HG02588 (cell line): ENCODE results near the gene B3GNT9.

Experiments
- ATAC-seq: cut with Tn5 transposase; IDR thresholded peaks from one replicate; pipeline ENCODE4 v1.9.1; 2021; ENCODE audit warnings: mild to moderate bottlenecking, moderate library complexity; ENCODE audit not compliant: unreplicated experiment

B3GNT9 gene

DNA sequence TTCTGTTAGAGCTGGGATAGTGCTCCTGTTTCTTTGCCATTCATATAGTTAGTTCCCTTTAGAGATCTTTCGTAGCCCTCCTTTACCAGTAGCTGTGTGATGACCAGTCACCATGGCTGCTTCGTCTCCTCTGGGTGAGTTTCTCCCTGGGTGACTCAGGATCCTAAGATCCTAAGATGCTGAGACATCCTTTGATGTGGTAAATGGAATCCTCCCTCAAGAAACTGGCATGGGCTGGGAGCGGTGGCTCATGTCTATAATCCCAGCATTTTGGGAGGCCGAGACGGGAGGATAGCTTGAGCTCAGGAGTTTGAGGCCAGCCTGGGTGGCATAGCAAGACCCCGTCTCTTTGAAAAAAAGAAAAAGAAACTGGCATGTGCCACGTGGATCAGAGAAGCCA is 35.2 kb downstream of the B3GNT9 start:
- ATAC-seq, result no peak

- ATAC-seq, result no peak
Measured at GRCh38 chr16:67114793-67115192, 36.0 kb downstream of the B3GNT9 start.

DNA sequence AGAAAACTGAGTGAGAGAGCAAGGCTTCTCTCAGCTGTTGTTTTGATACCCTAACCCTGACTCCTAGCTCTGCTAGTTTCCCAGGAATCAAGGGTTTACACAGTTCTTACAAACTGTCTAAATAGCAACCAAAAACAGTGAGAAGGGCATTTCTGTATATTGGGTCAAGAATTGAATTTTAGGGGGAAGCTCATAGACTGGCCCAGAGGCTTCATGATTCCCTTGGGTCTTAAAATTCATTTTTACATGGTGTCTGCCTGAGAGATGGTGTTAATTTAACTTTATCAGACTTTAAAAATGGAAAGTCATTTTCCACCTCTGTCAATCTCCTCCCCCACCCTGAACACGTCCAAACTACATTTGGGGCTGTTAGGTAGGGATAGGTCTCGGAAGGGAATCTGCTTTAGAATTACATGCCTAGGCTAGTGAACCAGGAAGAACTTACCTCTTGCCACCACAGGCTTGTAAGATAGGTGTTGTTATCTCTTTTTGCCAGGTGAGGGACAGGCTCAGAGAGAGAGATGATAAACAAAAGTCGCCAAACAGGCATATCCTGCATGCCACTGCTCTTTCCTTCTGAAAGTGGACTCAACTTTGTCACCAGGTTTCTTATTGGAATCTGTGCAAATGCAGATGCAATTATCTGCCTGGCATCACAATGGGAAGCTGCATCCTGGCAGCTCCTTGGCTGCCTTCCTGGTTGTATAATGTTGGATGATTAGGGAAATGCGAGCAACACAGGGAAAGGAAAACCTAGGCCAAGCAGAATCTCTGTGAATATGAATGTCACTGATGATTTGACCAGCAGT is 38.0 kb downstream of the B3GNT9 start:
- ATAC-seq, result no peak

DNA sequence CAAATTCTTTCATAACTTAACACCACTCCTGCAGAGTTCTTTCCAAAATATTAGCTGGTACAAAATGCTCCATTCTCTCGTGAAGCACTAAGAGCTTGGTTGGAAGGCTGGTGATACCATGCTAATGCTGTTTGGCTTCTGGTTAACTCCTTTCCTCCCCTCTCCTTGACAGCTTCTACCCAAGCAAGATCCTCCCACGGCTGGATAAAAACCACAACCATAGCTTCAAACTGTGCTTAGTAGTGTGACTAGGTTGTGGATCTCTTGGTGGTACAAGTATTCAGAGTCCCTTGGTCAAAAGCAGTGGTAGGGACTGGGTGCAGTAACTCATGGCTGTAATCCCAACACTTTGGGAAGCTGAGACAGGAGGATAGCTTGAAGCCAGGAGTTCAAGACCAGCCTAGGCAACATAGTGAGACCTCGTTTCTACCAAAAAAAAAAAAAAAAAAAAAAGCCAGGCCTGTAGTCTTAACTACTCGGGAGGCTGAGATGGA is 38.8 kb downstream of the B3GNT9 start:
- ATAC-seq, result no peak

DNA sequence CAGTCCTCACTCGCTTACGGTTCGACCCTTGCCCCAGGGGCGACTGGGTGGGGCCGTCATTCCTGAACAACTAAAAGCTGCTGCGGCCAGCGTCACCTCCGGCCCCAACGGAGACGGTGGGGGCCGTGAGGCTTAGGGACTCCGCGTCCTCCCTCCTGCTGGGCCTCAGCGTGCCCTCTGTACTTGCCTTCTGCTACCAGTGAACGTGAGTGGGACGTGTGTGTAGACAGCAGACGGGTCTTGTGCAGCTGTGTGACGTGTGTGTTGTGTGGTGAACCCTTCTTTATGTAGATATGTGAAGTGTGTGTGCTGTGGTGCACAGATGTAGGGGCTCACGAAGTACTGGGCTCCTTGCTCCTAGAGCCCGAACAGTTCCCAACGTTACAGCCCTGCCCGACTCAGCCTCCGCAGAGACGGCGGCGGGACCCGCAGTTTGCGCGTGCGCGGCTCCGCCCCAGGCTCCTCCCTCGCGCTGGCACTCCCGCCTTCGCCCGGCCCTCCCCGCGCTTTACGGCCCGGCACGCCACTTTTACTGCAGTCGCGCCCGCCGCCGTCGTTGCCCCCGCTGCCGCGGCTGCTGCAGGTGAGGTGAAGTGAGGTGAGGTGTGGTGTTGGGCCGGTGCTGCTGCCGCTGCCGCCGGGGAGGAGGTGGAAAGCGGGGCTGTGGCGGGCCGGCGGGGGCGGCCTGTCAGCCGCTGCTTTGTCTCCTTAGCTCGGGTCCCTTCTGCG is 41.2 kb downstream of the B3GNT9 start, which contains the start of gene PHAF1:
TSS of gene PHAF1 (plus strand) at position 535 of the 729 bp plus-strand sequence. CDS start 235 bp downstream, outside the sequence.
- peak; percentile 89 for ATAC-seq

- no peak for ATAC-seq
Measured at GRCh38 chr16:67108931-67109406, 41.8 kb downstream of the B3GNT9 start.

- no peak for ATAC-seq
Measured at GRCh38 chr16:67108489-67108888, 42.3 kb downstream of the B3GNT9 start.

GRCh38 chr16:67105881-67106280 is 44.9 kb downstream of the B3GNT9 start:
- ATAC-seq, result no peak

- no peak for ATAC-seq
Measured at GRCh38 chr16:67105246-67105645, 45.6 kb downstream of the B3GNT9 start.

DNA sequence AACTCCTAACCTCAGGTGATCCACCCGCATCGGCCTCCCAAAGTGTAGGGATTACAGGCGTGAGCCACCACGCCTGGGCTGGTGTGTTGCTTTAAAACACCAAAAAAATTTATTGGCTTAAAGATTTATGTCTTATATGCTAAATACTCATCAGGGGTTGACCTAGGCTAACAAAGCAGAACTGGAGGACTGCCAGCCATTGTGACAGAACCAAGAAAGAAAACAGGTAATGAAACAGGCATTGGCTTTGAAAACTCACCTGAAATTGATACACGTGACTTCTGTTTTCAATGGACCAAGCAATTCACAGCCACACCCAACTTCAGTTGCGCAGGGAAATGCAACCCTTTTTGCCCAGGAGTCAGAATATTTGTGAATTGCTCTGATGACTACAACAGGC is 46.0 kb downstream of the B3GNT9 start:
- no peak for ATAC-seq

- no peak for ATAC-seq
Measured at GRCh38 chr16:67104061-67104460, 46.7 kb downstream of the B3GNT9 start.

GRCh38 chr16:67101311-67102082 is 49.3 kb downstream of the B3GNT9 start:
- no peak for ATAC-seq

DNA sequence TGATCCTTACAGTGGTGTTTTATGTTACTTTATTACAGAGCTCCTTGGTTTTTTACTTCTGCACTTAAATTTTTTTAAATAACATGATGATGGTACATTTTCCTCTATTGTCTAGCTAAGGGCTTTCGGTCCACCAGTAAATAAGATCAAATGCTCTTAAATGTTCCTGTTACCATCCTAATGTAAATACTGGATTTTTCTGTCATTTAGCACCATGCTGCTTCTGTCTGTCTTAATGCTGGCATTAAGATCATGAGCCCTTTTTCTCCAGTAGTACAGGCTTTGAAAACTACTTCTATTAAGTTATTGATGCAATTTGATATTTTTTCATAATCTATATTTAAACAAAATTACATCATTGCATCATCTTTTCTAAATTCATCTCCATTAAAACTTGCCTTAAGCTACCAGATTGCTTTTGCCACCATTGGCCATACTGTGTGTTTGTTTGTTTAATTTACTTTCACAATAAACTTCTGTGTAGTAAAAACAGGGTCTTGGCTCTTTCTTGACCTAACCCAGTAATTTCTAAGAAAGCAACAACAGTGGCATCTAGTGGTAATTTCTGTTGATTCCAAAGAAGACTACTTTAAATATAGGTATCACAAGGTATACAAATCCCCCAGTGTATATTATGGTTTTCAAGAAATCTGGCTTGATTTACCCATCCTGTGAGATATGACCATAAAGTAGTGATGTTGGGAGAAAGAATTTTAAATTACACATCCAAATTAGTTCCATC is 50.1 kb downstream of the B3GNT9 start:
- ATAC-seq, result no peak

- no peak for ATAC-seq
Measured at GRCh38 chr16:67098599-67098998, 52.2 kb downstream of the B3GNT9 start.
